Omental fat pad (tissue), 4 donors: Measurements from ENCODE around the gene DLGAP1. TPM values are rescaled to one million over a fixed set of nuclear protein-coding genes. Genes with fewer than 3 reads are reported as not detected.

Experiments used
- ATAC-seq: fragments of 150-250 bp; one replicate; pipeline ENCODE4 v1.9.1; 2016; ENCODE audit warnings: mild to moderate bottlenecking, moderate library complexity; ENCODE audit not compliant: low FRiP score
- DNase-seq: peaks from one replicate; pipeline ENCODE4 v3.0.0-alpha.2; 2019; ENCODE audit warnings: low spot score
- CTCF ChIP-seq, 3 donors: fragments of 450-650 bp; IDR thresholded peaks; one replicate each; pipeline ENCODE4 v1.5.1; 2016 to 2017; ENCODE audit warnings: antibody characterized with exemption in 3 of 3, mild to moderate bottlenecking in 3 of 3, moderate library complexity in 2 of 3
- total RNA-seq, 4 donors: library from RNA; depleted of rRNA; stranded (reverse); fragments of >200 nt; gene quantifications; one replicate each; pipeline ENCODE4 v1.1.0, GENCODE V29; 2016

Gene DLGAP1
- total RNA-seq, 4 donors from 2014 or later: 1.5 to 8.0 (median 5.4) TPM

GRCh38 chr18:4445902-4446301 lies 9.2 kb downstream of the DLGAP1 start:
- ATAC-seq: no peak
- no peak for TF ChIP-seq CTCF (IDR thresholded peaks at IDR 0.05)
- DNase-seq: no peak

- no peak for DNase-seq
- TF ChIP-seq CTCF (IDR thresholded peaks at IDR 0.05): no peak
- ATAC-seq: no peak
These were observed 10.8 kb downstream of the DLGAP1 start for GRCh38 chr18:4444306-4444705.

DNA sequence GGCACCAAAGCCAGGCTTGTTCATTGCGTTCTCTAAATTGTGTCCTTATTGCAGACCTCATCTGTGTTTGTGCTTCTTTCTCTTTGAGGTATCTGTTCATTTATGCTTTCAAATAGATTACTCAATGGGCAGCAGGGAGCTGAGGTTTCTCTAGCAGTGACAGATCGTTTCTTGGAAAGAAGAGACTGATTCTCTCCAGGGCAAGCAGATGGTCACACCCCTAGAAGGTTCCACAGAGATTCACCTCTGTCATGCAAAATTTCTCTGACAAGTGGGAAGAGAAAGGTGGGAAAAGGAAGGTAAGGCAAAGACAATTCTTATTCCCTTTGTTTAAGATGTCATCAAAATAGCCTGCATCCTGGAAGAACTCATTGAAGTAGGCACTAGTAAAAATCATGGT lies 14.0 kb downstream of the DLGAP1 start:
- ATAC-seq: no peak
- TF ChIP-seq CTCF (IDR thresholded peaks at IDR 0.05): no peak

GRCh38 chr18:4438938-4439337 lies 16.2 kb downstream of the DLGAP1 start:
- ATAC-seq (no peak), DNase-seq (no peak)
- no peak for TF ChIP-seq CTCF (IDR thresholded peaks at IDR 0.05)

More for the DNA sequence above, 14.0 kb downstream of the DLGAP1 start:
- DNase-seq: no peak

DNA sequence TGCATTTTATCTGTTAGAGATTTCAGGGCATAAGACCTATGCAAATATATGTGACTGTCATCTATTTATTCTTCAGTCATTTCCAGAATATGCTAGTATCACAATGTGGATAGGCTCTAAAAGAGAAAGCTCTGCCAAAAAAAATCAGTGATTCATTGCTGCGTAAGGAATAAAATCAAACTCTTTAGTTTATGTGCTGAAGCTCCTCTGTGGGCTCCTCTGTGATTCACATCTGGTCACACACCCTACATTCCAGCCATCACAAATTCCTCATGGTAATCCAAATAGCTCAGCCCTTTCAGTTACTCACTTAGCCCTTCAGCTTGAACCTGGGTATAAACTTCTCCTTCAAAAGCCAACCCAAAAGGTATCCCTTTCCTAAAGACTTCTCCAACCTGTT lies 21.4 kb downstream of the DLGAP1 start:
- TF ChIP-seq CTCF (IDR thresholded peaks at IDR 0.05): no peak
- no peak for DNase-seq
- ATAC-seq: no peak

GRCh38 chr18:4430836-4431235 lies 24.3 kb downstream of the DLGAP1 start:
- DNase-seq (no peak), ATAC-seq (no peak)
- TF ChIP-seq CTCF (IDR thresholded peaks at IDR 0.05): no peak

DNA sequence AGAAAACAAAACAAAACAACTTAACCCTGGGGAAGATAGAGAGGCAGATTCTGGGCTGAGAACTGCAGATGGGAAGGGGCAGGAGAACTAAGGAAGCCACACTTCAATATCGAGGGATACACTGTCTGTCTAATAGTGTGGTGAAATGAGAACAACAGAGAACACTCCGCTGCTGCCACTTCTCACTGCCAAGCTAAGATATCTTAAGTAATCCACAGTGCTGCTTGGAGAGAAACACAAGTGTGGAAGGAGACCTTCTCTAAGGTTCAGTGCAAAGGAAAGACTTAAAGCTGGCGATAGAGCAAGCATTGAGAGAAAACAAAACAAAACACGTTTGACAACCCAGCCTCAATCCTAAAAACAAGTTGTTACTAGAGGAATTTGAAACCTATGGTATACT lies 37.4 kb downstream of the DLGAP1 start:
- no peak for TF ChIP-seq CTCF (IDR thresholded peaks at IDR 0.05)
- ATAC-seq: no peak

More for the DNA sequence above, 37.4 kb downstream of the DLGAP1 start:
- DNase-seq: no peak
